Posterior cingulate gyrus (tissue), 11 donors: Measurements from ENCODE around the gene BEST1.
"Not testable (repeated sequence)": the region's sequence is repeated elsewhere in the genome, so short reads cannot be mapped to it uniquely, and the experiment has no call there.

Experiments
- DNase-seq, 10 donors: peaks; one replicate each; pipeline versions ENCODE4 v3.0.0 to v3.0.0-alpha.2; 2020 to 2021; ENCODE audit warnings: mixed read lengths in 3 of 10
- intact Hi-C: fragments of 100-400 bp; cut with DNase I; formaldehyde crosslinking; loops from one replicate; pipeline ENCODE4 v1.15.1; 2023

BEST1 gene

GRCh38 chr11:61962213-61963015 lies 12.3 kb downstream of the BEST1 start:
- intact Hi-C loops = no loop called here
- DNase-seq = peak in 2 of 10 donors; percentile 41 to 67

- intact Hi-C loops = no loop called here
- peak in 1 of 10 donors; percentile 12 for DNase-seq
Measured at GRCh38 chr11:61963016-61963281, 12.8 kb downstream of the BEST1 start.

GRCh38 chr11:61963282-61964057 lies 13.3 kb downstream of the BEST1 start:
- peak in 1 of 10 donors; percentile 28 for DNase-seq
- intact Hi-C loops = no loop called here

- intact Hi-C loops = no loop called here
Measured at GRCh38 chr11:61964058-61964665, 14.0 kb downstream of the BEST1 start.

GRCh38 chr11:61964666-61965271 lies 14.6 kb downstream of the BEST1 start:
- intact Hi-C loops = not testable (repeated sequence)

More at GRCh38 chr11:61964058-61964665, 14.0 kb downstream of the BEST1 start:
- DNase-seq = peak in 1 of 10 donors; percentile 66

GRCh38 chr11:61966734-61967115 lies 16.6 kb downstream of the BEST1 start:
- intact Hi-C loops = loop anchor here (2.0 kb wide), 1 partner anchor 18 kb away; no protein-coding TSS in a partner anchor
- peak in 2 of 10 donors; percentile 64 to 77 for DNase-seq

More at GRCh38 chr11:61964666-61965271, 14.6 kb downstream of the BEST1 start:
- DNase-seq = peak in 2 of 10 donors; percentile 59 to 75

- intact Hi-C loops = loop anchor here (2.0 kb wide), 1 partner anchor 19 kb away; no protein-coding TSS in a partner anchor
- DNase-seq = peak; percentile 90 to 99 (median 94)
Measured at GRCh38 chr11:61967116-61967923, 17.2 kb downstream of the BEST1 start, which contains the start of gene FTH1. Gene FTH1, minus strand, starts transcription at chr11:61967634. Its CDS starts 209 bp downstream, at chr11:61967425.

- intact Hi-C loops = loop anchor here (2.0 kb wide), 1 partner anchor 19 kb away; no protein-coding TSS in a partner anchor
- DNase-seq = peak in 7 of 10 donors; percentile 47 to 94 (median 63)
Measured at GRCh38 chr11:61967924-61968757, 18.0 kb downstream of the BEST1 start.

- DNase-seq = peak in 2 of 10 donors; percentile 63
- intact Hi-C loops = no loop called here
Measured at GRCh38 chr11:61968758-61969390, 18.7 kb downstream of the BEST1 start.

- intact Hi-C loops = no loop called here
- DNase-seq = no peak
Measured at GRCh38 chr11:61969391-61969758, 19.2 kb downstream of the BEST1 start.

GRCh38 chr11:61969838-61970662 lies 19.9 kb downstream of the BEST1 start:
- intact Hi-C loops = loop anchor here (5.0 kb wide), 1 partner anchor 37 kb away; no protein-coding TSS in a partner anchor
- no peak for DNase-seq

GRCh38 chr11:61971248-61972111 lies 21.3 kb downstream of the BEST1 start:
- intact Hi-C loops = loop anchor here (5.0 kb wide), 1 partner anchor 36 kb away; no protein-coding TSS in a partner anchor
- DNase-seq = peak; percentile 90 to 99 (median 94)

- intact Hi-C loops = loop anchor here (5.0 kb wide), 1 partner anchor 35 kb away; no protein-coding TSS in a partner anchor
- DNase-seq = no peak
Measured at GRCh38 chr11:61972112-61972671, 22.0 kb downstream of the BEST1 start.

GRCh38 chr11:61972672-61973475 lies 22.7 kb downstream of the BEST1 start:
- intact Hi-C loops = loop anchor here (5.0 kb wide), 1 partner anchor 34 kb away; no protein-coding TSS in a partner anchor

More at GRCh38 chr11:61972672-61973475, 22.7 kb downstream of the BEST1 start:
- DNase-seq = peak in 2 of 10 donors; percentile 19 to 25
